ENCODE measurements around the gene CLTC. TPM values are rescaled to one million over a fixed set of nuclear protein-coding genes. Genes with fewer than 3 reads are reported as not detected.

The CLTC gene
- total RNA-seq, 1 experiment from 2014 or later, result 269 TPM

DNA sequence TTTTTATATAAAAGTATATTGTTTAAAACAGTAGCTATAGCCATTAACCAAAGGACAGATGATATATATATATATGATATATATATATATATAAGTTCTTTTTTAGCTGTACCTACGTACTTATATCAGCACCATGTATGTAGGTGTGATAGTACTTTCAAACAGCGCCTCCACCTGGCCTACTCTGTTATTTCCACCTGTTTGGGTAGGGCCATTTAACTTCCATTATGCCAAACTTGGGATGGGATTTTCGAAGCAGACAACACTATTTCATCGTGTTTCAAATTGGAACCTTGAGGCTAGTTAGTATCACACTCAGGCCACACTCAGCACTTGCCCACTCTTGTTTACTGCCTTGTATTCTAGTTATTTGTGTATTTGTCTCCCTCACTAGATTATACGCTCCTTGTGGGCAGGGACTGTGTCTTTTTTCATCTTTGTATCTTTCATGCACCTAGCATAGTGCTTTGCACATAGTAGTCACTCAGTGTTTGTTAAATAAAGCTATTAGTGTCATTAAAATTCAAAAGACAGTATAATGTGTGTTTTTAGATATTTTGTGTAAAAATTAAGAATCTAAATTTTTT is 11.8 kb upstream of the CLTC start:
- peaks cover 13% of the 10 kb centered on the region; the same call in 1 of the 2 replicates for H3K36me3 ChIP-seq (ENCODE audit: low read depth, low read length)
- H3K4me1 ChIP-seq (ENCODE audit: insufficient read depth, low read length), result no peaks in the 10 kb centered on the region
- no TSS peak for BruUV-seq (replicated peaks)
- H3K9ac ChIP-seq (ENCODE audit: low read length), result no peak overlapping the region
- no peak for TF ChIP-seq EZH2 (IDR thresholded peaks at IDR 0.05; ENCODE audit: low read length, unreplicated experiment)
- TF ChIP-seq, protein P1, sequence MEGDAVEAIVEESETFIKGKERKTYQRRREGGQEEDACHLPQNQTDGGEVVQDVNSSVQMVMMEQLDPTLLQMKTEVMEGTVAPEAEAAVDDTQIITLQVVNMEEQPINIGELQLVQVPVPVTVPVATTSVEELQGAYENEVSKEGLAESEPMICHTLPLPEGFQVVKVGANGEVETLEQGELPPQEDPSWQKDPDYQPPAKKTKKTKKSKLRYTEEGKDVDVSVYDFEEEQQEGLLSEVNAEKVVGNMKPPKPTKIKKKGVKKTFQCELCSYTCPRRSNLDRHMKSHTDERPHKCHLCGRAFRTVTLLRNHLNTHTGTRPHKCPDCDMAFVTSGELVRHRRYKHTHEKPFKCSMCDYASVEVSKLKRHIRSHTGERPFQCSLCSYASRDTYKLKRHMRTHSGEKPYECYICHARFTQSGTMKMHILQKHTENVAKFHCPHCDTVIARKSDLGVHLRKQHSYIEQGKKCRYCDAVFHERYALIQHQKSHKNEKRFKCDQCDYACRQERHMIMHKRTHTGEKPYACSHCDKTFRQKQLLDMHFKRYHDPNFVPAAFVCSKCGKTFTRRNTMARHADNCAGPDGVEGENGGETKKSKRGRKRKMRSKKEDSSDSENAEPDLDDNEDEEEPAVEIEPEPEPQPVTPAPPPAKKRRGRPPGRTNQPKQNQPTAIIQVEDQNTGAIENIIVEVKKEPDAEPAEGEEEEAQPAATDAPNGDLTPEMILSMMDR (conservative IDR thresholded peaks at IDR 0.05; ENCODE audit: low read depth, low read length), result peak; percentile 61
- POLR2A ChIA-PET (ENCODE audit: unreplicated experiment), result no interaction called here
- no peak overlapping the region for H3K4me2 ChIP-seq (ENCODE audit: low read length)
- no peak overlapping the region for H3K27ac ChIP-seq (ENCODE audit: low read length)
- peak; percentile 63 for DNase-seq
- no peaks in the 10 kb centered on the region for H3K79me2 ChIP-seq (ENCODE audit: low read length)
- no peaks in the 10 kb centered on the region for H3K27me3 ChIP-seq (ENCODE audit: low read length)
- intact Hi-C loops (cut with micrococcal nuclease), result no loop called here
- no peaks in the 10 kb centered on the region for H3K9me2 ChIP-seq (replicated peaks; ENCODE audit: low read length)
- H3K9me3 ChIP-seq (ENCODE audit: low read length), result no peaks in the 10 kb centered on the region
- CTCF ChIA-PET, result interaction anchor here (0.9 kb wide), 1 partner anchor 11 kb away, joined by 4 read pairs; no protein-coding TSS in a partner anchor
- no peaks in the 10 kb centered on the region for H4K20me1 ChIP-seq (ENCODE audit: low read length)
- H2AFZ ChIP-seq (ENCODE audit: low read length), result no peak overlapping the region
- H3K4me3 ChIP-seq (ENCODE audit: low read length), result no peak overlapping the region
- ATAC-seq, result 0 out of 2 replicates have a peak, but pooled peaks have one; percentile 37
- H3F3A ChIP-seq (ENCODE audit: low read length, unreplicated experiment), result no peaks in the 10 kb centered on the region

DNA sequence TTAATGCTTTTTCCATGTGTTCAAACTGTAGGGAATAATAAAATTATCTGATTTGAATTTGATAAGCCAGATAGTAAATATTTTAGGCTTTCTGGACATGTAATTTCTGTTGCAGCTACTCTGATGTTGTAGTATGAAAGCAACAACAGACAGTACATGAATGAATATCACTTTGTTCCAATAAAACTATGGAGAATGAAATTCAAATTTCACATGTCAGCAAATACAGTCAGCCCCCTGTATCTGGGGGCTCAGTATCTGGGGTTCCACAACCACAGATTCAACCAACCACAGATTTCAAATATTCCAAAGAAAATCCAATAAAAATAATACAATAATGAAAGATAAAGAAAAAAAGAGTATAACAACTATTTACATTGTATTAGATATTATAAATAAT is 8.2 kb upstream of the CLTC start:
- no peak overlapping the region for H3K9ac ChIP-seq (ENCODE audit: low read length)

More for the DNA sequence above, 8.2 kb upstream of the CLTC start:
- Histone ChIP-seq H3K27me3 (ENCODE audit: low read length) (no peaks in the 10 kb centered on the region), H2AFZ (ENCODE audit: low read length) (no peak overlapping the region), H3K4me2 (ENCODE audit: low read length) (no peak overlapping the region), H4K20me1 (ENCODE audit: low read length) (no peaks in the 10 kb centered on the region), H3K79me2 (ENCODE audit: low read length) (no peaks in the 10 kb centered on the region), H3K4me3 (ENCODE audit: low read length) (no peak overlapping the region), H3F3A (ENCODE audit: low read length, unreplicated experiment) (no peaks in the 10 kb centered on the region), H3K9me2 (replicated peaks; ENCODE audit: low read length) (no peaks in the 10 kb centered on the region), H3K27ac (ENCODE audit: low read length) (no peak overlapping the region), H3K36me3 (ENCODE audit: low read depth, low read length) (peaks cover 4% of the 10 kb centered on the region; the same call in 1 of the 2 replicates), H3K4me1 (ENCODE audit: insufficient read depth, low read length) (no peaks in the 10 kb centered on the region), H3K9me3 (ENCODE audit: low read length) (no peaks in the 10 kb centered on the region)
- intact Hi-C loops (cut with micrococcal nuclease), result loop anchor here (10.0 kb wide), 1 partner anchor 87 kb away; no protein-coding TSS in a partner anchor
- TF ChIP-seq, protein P1 (conservative IDR thresholded peaks at IDR 0.05; ENCODE audit: low read depth, low read length), result no peak
- TF ChIP-seq EZH2phosphoT487 (IDR thresholded peaks at IDR 0.05; ENCODE audit: borderline replicate concordance, low read length), result no peak
- TF ChIP-seq EZH2 (IDR thresholded peaks at IDR 0.05; ENCODE audit: low read length, unreplicated experiment), result no peak
- ChIA-PET POLR2A (ENCODE audit: unreplicated experiment) (no interaction called here), CTCF (no interaction called here)
- no peak for ATAC-seq
- DNase-seq, result no peak
- no TSS peak for BruUV-seq (replicated peaks)

Data from PC-3 (cell line).